Measurements from ENCODE around the gene HSPA12B.

HSPA12B gene

DNA sequence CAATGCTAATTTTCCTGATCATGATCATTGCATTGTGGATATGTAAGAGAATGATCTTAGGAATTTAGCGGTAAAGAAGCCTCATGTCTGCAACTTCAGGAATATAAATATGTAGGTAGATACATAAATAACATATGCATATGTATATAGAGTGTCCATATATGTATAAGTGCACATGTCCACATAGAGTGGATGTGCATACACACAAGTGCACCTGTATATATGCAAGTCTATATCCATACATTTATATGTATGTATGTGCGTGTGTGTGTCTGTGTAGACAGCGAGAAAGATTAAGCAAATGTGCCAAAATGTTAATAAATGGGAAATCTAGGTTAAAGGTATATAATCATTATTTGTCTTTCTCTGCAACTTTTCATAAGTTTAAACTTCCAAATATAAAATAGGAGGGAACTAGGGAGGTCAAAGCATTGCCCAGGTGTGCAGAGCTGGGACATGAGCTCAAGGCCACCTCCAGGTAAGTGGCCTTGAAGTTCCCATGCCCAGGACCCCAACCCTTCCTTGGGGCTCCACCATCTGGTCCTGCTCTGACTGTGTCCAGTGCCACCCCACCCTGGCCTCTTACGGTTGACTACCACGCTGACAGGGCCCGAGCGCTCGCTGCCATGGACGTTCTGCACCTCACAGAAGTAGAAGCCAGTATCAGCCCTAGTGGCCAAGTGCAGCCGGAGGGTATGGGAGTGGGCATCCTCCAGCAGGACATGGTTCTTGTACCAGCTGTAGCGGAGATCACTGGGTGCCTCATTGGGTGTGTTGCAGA, 29.7 kb upstream of the HSPA12B start:
- DNase-seq (ENCODE audit: insufficient read length, low spot score) (no peak), FAIRE-seq (no peak)

DNA sequence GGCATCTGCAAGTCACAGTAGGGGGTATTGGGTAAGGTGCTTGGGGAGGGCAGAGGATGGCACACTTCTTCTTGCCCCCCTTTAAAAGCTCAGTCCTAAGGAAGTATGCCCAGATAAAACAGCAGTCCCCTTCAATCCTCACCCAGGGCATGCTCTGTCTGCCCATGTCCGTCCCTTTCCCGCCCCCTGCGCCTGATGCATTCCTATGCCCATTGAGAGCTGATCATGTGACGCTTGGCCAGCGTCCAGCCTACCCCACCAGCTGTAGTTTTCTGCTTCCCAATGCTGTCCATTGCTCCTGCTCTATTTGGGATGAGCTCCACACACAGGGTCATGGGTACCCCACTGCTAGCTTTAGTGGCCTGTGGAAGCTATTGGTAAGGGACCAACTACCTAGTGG, 28.4 kb upstream of the HSPA12B start:
- FAIRE-seq (no peak), DNase-seq (ENCODE audit: insufficient read length, low spot score) (no peak)

DNA sequence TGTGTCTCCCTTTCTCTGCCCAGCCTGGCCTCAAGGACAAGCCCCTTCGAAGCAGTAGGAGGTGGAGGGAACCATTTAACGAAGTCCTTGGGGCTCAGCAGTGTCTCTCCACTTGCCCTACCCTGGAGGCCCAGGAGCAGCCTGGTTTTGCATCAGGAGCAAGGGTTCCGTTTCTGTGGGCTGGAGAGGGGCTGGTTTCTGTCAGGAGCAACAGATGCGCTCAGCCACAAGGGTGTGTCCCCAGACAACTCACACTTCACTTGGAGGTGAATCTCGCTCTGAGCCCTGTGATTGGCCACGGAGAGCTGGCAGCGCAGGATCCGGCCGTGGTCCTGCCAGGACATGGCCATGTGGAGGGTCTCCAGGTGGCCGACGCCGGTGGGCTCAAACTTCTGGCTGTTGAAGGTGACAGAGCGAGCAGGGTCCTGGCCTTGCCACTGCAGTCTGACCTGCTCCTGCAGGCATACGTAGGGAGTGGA, 27.0 kb upstream of the HSPA12B start:
- DNase-seq (ENCODE audit: insufficient read length, low spot score) (no peak), FAIRE-seq (no peak)

DNA sequence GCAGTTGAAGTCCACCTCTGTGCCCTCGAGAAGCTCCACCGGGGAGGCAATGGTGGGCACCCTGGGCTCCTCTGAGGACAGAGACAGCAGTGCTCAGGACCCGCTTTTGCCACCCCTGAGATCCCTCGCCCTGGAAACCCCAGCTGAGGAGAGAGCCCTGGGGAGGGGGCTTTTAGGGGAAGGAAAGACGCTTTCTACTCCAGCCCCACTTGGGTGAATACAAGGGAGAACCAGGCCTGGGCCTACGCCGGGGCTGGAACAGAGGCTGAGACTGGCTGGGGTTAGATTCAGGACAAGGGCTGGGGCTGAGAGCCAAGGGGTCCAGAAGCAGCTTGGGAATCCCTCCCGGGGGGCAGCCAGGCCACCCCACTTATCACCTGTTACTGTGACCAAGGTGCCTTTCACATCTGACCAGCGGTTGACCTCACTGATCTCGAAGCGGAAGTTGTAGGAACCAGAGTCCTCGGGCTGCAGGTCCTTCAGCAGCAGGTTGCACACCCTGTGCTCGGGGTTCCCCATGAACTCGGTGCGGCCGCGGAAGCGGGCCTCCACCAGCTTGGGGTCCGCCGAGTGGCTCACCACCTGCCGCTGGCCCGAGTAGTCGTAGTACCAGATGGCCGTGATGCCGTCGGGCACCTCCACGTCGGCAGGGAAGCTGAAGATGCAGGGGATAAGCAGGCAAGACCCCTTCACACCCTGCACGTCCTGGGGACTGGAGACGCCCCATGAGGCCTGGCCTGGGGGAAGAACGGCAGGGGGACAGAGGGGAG, 26.3 kb upstream of the HSPA12B start:
- FAIRE-seq (no peak), DNase-seq (ENCODE audit: insufficient read length, low spot score) (no peak)

DNA sequence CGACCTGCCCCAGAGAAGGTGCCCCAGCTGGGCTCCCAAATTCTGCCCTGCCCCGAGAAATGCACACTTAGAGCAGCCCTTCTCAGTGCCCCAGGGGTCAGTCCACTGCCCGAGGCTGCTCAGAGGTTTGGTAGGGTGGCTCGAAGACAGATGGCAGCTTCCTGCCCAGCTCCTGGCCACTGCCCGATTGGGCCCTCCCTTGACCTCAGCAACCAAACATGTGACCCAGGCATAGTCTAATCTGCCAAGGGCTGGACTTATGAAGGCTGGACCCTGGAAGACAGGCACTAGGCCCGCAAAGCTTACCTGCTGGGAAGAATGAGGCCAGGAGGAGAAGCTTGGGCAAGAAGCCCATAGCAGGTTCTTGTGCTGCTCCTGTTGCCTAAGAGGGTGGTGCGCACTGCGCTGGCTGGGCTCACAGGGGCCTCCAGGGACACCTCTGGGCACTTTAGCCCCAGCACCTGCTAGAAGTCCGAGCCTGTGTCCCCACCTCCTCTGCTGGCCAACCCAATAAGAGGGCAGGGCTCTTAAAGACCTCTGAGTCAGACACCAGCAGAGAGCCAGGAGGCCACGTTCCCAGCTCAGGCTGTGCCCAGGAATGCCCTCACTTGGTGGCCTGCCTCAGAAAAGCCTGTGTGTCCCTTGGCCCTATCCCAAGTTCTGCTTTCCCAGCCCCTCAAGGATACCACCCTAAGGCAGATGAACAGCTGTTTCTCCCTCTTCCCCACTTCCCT, 25.5 kb upstream of the HSPA12B start:
- FAIRE-seq = no peak
- DNase-seq (ENCODE audit: insufficient read length, low spot score) = no peak

DNA sequence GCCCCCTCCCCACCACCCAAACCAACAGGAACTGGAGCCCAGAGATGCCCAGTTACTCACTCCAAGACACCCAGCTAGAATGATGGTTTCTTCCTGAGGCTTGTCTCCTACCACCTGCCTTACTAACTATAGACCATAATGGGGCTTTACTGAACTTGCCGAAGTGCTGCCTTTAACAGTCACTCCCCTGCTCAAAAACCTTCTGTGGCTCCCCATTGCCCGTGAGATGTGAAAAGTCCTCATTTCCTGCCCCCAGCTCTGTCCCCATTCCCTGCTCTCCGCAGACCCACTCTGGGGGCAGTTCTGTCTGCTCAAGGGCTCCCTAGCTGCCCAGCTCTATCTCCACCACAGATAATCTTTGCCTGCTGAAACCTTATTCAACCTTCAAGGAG, 25.0 kb upstream of the HSPA12B start:
- FAIRE-seq = no peak
- no peak for DNase-seq (ENCODE audit: insufficient read length, low spot score)

DNA sequence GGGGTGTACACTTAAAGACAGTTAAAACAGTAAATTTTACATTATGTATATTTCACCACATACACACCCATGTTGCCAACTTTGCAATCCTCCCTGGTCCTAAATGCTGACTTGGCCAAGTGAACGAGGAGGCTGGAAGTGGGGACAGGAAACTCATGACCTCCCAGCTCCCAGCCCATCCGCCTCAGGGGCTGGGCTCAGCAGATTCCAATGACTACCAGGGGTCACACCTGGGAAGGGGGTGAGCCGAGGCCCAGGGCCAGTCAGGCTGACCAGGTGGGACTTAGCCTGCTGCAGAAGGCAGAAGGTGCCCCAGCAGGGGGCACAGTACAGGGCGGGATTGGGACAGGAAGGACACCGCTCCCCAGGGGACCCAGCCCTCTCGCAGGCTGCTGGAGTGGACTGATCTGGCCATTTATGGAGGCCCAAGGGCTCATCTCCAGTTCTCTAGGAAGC, 22.4 kb upstream of the HSPA12B start:
- FAIRE-seq = no peak

DNA sequence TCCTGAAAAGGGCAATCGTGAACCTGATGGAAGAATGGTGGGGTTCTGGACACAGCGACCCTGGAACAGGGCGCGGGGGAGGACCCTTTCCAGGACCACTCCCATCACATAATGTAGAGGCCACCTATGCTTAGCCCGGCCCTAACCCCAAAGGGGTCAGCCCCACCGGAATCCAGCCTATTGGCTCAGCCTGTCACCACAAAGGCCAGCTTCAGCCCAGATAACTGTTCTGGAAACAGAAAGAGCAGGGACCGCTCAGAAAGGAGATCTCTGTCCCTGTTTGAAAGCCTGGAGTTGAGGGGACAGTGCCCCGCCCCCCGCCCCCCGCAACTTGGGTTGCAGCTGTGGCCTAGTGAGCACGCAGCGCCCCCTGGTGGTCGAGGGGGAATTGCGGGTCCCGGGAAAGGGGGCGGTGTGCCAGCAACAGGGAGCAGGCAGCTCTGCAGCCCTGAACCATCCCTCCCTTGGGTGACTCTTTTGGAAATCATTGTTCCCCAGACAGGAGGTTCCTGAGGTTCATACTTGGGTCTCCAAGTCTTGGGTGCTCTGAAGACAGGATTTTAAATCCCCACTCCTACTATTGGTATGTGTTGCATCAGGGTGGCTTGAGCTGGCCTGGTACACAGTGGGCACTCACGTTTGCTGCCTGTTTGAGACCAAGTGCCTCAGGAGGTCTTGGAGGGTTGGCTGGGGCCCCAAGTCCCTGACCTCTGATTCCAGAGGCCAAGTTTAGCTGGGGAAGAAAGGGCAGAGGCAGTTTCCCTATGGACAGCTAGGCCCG, 21.6 kb upstream of the HSPA12B start:
- DNase-seq (ENCODE audit: insufficient read length, low spot score) (peak; percentile 85), FAIRE-seq (peak; percentile 65)

More for the DNA sequence above, 22.4 kb upstream of the HSPA12B start:
- DNase-seq (ENCODE audit: insufficient read length, low spot score) = no peak

DNA sequence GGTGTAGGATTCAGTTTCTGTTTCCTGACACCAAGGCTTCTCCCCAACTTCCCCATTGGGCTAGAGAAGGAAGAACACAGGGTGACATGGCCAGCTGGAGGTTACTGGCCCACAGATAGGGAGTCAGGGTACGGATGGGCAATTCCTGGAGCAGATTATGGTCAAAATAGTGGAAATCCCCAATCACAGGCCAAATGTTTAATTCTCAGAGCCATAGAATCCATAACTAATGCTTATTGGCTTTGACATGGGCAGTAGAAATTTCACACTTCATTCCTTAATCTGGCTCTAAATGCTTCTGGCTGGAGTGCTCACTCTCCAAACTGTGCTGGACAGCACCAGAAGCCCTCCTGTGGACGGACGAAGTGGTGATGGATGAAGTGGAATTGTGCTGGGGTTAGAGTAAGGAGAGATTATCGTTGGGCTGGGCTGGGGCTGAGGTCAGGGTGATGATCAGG, 21.0 kb upstream of the HSPA12B start:
- FAIRE-seq = no peak
- DNase-seq (ENCODE audit: insufficient read length, low spot score) = no peak

DNA sequence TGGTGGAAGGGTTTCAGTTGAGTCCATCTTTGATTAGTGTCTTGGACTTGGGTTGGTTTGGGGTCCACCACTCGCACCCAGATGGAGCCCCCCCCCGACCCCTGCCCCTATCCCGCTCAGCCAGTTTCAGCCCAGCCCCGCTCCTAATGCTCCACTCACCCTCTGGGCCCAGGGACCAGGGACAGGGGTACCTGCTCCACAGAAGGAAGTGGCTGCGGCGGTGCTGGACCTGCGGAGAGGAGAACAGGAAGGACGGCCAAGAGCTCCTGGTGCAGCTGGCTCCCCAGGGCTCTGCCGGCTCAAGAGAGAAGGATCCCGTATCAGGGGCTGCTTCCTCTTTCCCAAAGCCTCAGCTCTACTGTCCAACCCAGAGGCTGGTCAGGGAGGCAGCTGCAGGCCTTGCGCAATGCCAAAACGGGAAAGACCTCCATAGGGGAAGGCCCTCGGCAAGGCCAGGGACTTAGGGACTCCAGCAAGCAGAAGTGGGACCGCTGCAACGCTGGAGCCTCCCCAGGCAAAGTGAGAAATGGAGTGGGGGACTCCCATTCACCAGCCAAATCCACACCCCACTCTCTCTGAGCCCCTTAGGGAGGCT, 20.1 kb upstream of the HSPA12B start, which contains the start of gene SIGLEC1:
SIGLEC1 (minus strand) TSS at position 322 of the 595 bp plus-strand sequence. CDS start 5,472 bp downstream, outside the sequence.
- DNase-seq (ENCODE audit: insufficient read length, low spot score) (no peak), FAIRE-seq (no peak)

DNA sequence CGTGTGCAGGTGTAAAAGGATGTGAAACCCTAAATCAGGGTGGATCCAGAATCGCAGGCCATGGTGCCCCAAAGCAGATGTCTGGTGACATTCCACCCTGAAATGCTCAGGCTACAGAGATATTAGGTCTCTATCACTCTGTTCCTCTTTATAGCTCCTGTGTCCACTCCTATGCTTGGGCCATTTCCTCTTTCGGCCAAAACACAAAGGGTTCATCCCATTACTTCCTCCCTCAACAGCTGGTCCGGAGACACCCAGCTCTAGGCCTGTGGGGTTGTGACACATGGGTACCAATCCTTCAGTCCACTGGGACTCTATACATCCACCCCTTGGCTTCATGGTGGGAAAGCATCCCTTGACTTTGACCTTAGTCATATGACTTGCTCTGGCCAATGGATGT, 18.4 kb upstream of the HSPA12B start:
- DNase-seq (ENCODE audit: insufficient read length, low spot score) = no peak
- peak; percentile 33 for FAIRE-seq

DNA sequence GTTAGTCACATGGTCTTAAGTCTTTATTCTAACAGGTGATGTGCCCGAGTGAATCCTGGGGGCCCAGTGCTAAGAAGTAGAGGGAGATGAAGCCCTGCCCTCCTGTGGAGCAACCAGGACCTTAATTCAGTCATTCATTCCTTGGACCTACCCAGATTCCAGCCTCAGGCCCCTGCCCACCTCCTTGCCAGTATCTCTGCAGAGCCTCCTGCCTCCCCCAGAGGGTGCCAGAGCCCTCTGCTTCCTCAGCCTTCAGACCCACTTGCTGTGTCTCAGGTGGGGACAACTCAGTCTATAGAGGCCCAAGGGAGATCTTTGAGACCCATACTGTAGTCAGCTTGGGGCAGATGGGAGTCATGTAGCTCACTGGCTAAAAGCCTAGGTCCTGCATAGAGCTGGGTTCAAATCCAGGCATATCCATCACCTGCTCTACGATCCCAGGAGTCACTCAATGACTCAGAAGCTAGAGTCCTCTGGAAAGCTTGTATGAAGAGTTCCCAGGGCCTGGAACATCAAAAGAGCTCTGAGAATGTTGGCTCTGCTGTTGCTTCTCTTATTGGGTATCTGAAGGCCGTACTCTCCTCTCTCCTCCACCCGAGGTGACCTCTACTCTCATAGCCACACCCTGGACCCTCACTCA, 16.2 kb upstream of the HSPA12B start:
- FAIRE-seq = no peak
- peak; percentile 48 for DNase-seq (ENCODE audit: insufficient read length, low spot score)

DNA sequence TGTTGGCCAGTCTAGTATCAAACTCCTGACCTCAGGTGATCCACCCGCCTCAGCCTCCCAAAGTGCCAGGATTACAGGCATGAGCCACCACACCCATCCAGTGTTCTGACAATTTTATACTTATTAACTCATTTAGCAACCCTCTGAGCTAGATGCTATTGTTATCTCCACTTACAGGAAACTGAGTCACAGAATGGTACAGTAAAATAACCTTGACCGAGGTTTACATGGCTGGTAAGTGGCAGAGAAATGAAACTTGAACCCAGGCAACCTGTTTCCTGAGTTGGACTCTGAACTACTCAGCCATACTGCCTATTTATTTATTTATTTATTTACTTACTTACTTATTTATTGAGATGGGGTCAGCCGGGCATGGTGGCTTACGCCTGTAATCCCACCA, 13.4 kb upstream of the HSPA12B start:
- DNase-seq (ENCODE audit: insufficient read length, low spot score) (no peak), FAIRE-seq (no peak)

DNA sequence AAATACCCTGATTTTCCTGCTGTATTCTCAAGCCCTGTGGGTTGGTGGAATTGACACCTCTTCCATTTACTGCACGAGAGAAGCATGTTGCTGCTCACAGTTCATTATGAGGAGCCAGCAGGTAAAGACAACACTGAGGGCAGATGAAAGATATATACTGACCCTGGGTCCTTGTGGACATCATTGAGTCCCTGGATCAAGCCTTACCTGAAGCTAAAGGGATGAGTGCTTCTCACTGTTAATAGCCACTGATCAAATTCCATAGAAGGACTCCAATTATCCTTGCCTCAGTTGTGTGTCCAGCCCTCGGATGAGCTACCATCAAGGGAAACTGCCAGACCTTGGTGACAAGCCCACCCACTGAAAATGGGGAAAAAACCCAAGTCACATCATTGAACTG, 12.4 kb upstream of the HSPA12B start:
- no peak for DNase-seq (ENCODE audit: insufficient read length, low spot score)
- FAIRE-seq = no peak

DNA sequence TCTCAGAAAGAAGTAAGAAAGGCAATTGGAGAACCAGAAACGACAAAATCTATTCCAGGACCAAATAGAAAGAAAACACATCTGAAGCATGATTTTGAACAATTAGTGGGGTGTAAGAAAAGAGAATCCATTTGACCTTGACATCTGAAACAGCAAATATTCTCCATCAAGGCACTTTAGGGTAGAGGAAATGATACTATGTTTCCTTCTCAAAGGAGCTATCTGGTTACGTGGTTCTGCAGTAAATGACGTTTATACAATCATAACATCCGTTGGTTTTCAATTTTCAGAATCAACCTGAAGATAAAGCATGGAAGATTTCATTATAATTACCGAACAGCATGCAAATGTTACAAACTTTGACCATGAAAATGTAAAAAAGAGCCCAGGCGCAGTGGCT, 11.9 kb upstream of the HSPA12B start:
- no peak for DNase-seq (ENCODE audit: insufficient read length, low spot score)
- FAIRE-seq = no peak

DNA sequence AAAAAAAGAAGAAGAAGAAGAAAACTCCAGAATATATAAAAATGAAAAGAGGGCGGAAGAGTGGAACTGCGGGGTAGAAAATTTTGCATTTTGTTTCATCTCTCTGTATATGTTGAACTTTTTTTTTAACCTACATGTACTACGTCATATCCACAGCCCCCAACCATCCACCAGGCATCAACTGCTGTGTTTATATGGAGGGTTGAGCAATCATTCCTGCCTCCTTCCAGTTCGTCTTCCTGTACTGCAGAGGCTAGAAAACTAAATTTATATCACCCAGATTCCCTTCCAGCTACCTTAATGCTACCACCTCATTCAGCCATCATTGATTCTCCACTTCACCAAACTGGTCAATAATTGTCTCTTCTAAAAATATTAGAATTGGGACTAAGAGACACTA, 10.6 kb upstream of the HSPA12B start:
- no peak for FAIRE-seq
- DNase-seq (ENCODE audit: insufficient read length, low spot score) = no peak

DNA sequence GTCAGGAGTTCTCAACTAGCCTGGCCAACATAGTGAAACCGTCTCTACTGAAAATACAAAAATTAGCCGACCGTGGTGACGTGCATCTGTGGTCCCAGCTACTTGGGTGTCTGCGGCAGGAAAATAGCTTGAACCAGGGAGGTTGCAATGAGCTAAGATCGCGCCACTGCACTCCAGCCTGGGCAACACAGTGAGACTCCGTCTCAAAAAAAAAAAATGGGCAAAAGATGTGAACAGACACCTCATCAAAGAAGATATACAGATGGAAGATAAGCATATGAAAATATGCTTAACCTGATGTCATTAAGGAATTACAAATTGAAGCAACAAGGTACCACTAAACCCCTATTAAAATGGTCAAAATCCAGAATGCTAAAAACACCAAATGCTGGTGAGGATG, 9.2 kb upstream of the HSPA12B start:
- no peak for DNase-seq (ENCODE audit: insufficient read length, low spot score)
- FAIRE-seq = no peak

DNA sequence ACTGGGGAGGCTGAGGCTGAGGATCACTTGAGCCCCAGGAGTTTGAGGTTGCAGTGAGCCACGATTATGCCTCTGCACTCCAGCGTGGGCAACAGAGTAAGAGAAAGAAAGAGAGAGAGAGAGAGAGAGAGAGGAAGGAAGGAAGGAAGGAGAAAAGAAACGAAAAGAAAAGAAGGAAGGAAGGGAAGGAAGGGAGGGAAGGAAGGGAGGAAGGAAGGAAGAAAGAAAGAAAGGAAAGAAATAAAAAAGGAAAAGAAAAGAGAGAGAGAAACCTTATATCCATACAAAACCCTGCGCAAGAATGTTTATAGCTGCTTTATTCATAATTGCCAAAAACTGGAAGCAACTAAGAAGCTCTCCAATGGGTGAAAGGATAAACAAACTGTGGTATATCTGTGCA, 8.1 kb upstream of the HSPA12B start:
- no peak for FAIRE-seq
- DNase-seq (ENCODE audit: insufficient read length, low spot score) = no peak

DNA sequence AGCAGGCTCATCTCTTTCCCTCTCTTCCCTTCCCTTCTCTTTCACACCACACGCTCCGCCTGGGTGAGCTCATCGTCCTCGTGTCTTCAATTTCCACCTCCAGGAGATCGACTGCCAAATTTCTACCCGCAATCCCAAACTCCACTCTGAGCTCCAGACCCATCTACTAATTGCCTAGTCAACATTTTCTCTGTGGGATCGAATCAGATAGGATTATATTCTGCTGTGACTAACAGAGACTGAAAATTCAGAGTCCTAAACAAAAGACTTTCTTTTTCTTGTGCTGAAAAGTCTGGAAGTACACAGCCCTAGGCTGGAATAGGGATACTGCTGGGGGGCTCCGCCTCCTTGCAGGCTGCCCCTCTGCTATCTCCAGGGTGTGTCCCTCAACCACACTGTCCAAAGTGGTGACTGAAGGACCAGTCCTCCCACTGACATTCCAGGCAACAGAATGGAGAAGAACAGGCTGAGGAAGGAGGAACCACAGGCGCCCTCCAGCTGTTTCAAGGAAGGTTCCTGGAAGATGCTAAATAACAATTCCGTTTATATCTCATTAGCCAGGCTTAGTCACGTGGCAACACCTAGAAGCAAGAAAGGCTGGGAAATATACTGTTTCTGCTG, 5.0 kb upstream of the HSPA12B start:
- peak; percentile 45 for DNase-seq (ENCODE audit: insufficient read length, low spot score)
- peak; percentile 49 for FAIRE-seq
